ENCODE results near the gene CEP126.

DNA sequence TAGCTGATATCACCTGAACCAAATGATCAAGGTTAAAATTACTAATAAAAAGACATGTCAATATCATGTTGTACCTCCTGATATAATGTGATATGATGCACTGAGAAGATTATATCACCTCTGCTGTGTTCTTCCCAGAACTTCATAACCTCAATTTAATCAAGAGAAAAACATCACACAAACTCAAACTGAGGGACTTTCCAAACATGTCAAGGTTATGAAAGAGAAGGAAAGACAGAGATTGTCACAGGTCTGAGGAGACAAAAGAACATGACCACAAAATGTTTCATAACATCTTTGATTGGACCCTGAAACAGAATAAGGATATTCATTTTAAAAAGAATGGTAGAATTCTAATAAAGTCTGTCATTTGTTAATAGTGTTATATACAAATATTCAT lies 89.4 kb downstream of the CEP126 start:
- TF ChIP-seq POLR2A (IDR thresholded peaks at IDR 0.05; ENCODE audit: low read depth, low read length), result no peak
- TF ChIP-seq TAF1 (IDR thresholded peaks at IDR 0.05; ENCODE audit: borderline replicate concordance, low read depth, low read length), result no peak
- TF ChIP-seq POLR2AphosphoS5 (IDR thresholded peaks at IDR 0.05; ENCODE audit: low read depth, low read length), result no peak

All from GM12892 (cell line).